Stimulated activated CD8-positive, alpha-beta memory T cell treated with anti-CD3 and anti-CD28 coated beads, Interleukin-7, amount 100 ng/mL, for 4 hours (primary cell): ENCODE measurements around the gene ADAMTS13.
"Not testable (repeated sequence)": the region's sequence is repeated elsewhere in the genome, so short reads cannot be mapped to it uniquely, and the experiment has no call there.

Experiments used
- DNase-seq, 2 donors: peaks; one replicate each; pipeline ENCODE4 v3.0.0-alpha.2; 2020; ENCODE audit warnings: low read depth in 2 of 2

The ADAMTS13 gene

GRCh38 chr9:133421615-133422542 lies at the start of gene ADAMTS13:
Gene ADAMTS13, plus strand, starts transcription at chr9:133422367. Its CDS starts 77 bp downstream, at chr9:133422444.
- DNase-seq = peak; percentile 2 to 9

DNA sequence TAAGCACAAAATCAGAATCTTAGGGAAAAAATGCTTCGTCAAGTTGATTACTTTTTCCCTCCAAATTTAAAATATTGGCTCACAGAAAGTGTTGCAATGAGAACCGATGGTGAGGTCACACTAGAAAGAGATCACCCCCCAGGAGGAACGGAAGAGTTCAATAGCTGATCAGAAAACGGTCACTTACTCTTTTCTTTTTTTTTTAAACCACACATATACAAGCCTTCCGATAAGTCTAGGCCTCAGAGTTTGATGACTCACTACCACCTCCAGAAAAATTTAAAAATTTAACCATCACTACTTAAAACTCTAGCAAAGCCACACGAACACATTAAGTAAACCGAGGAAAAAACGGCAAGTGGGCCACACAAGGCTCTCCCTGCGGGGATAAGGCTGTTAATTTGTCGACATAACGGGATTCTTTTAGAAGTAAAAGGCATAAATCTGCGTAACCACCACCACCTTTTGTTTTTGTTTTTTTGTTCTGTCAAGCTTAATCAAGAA lies 47.5 kb upstream of the ADAMTS13 start:
- DNase-seq = no peak

- no peak for DNase-seq
Measured at GRCh38 chr9:133375116-133375723, 46.9 kb upstream of the ADAMTS13 start.

GRCh38 chr9:133375724-133376654 lies 46.2 kb upstream of the ADAMTS13 start, which contains the start of the genes STKLD1 and SURF4:
Gene STKLD1, plus strand, starts transcription at chr9:133376366. Its CDS starts 108 bp downstream, at chr9:133376474.
Gene SURF4, minus strand, starts transcription at chr9:133376060. Its CDS starts 91 bp downstream, at chr9:133375969.
- DNase-seq = peak; percentile 83 to 92

- DNase-seq = not testable (repeated sequence)
Measured at GRCh38 chr9:133377280-133377679, 44.9 kb upstream of the ADAMTS13 start.

- no peak for DNase-seq
Measured at GRCh38 chr9:133377721-133378216, 44.4 kb upstream of the ADAMTS13 start.

DNA sequence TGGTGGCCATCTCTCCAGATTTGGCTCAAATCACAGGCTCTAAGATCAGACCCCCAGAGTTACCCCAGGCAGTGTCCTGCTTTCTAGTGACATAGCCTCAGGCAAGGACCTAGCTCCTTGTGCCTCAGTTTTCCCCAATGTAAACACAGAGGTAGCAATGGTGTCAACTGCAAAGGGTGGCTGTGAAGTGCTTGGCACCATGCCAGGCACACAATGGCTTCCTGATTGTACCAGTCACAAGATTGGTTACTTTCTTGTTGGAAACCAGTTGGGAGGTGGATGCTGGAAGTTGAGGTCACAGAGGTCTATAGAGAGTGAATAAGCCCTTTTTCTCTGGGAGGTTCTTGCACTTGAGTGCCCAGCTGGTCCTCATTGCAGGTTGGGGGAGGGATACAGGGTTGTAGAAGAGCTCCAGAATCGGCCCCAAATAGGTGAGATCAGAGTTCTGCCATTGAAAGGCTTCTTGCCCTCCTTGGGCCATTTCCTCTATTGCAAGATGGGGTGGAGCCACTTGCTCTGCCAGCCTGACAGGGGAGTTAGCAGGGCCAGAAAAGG lies 43.7 kb upstream of the ADAMTS13 start:
- no peak for DNase-seq

GRCh38 chr9:133379153-133380086 lies 42.7 kb upstream of the ADAMTS13 start:
- no peak for DNase-seq

DNA sequence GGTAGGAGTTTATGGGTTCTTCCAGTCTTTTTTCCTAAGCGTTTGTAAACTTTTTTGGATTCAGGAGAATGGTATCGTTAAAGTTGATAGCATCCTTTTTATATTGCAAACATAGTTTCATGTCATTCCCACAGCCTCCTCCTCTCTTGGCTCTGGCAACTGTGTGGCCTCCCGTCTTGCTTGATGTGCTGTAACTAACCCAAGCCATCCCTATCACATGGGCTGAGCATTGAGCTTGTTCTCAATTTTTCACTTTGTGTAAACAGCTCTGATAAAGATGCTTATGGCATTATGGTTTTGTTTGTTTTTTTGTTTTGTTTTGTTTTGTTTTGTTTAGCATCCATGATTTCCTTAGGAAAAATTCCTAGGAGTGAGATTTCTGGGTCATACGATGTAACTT lies 41.4 kb upstream of the ADAMTS13 start:
- DNase-seq = no peak

DNA sequence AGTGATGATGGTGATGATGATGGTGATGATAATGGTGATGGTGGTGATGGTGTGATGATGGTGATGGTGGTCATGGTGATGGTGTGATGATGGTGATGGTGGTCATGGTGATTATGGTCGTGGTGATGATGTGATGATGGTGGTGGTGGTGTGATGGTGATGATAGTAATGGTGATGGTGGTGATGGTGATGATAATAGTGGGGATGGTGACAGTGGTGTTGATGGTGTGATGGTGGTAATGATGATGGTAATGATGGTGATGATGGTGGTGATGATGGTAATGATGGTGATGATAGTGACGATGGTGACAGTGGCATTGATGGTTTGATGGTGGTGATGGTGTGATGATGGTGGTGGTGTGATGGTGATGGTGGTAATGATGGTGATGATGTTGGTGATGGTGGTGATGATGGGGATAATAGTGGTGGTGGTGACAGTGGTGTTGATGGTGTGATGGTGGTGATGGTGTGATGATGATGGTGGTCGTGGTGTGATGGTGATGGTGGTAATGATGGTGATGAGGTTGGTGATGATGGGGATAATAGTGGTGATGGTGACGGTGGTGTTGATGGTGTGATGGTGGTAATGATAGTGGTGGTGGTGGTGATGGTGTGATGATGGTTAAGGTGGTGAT lies 39.5 kb upstream of the ADAMTS13 start:
- no peak for DNase-seq

- DNase-seq = no peak
Measured at GRCh38 chr9:133383438-133383837, 38.7 kb upstream of the ADAMTS13 start.

DNA sequence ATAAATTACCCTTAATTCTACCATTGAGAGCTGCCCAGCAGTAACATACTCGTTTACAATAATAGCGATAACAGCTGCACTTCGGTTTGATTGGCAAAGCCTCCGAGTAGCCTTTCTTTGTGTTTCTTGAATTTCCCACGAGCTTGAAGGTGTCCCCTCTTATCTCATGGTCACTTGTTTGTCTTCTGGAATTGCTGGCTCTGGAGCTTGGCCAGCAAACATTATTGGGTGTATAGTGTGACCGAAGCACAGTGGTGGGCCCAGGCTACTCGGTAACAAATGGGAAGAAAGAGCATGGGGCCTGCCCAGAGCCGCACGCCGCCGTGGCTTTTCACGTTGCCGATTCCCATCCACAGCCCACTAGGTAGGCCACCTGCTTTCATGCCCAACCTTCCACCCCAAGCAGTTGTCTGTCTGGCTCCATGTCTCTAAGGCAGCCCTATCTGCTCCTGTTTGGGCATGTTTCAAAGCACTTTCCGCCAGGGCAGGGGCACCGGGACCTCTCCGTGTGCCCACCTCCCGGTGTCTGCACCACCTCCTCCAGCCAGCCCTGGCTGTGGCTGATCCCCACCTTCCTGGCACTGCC lies 37.3 kb upstream of the ADAMTS13 start:
- no peak for DNase-seq

GRCh38 chr9:133385452-133385851 lies 36.7 kb upstream of the ADAMTS13 start:
- DNase-seq = no peak

DNA sequence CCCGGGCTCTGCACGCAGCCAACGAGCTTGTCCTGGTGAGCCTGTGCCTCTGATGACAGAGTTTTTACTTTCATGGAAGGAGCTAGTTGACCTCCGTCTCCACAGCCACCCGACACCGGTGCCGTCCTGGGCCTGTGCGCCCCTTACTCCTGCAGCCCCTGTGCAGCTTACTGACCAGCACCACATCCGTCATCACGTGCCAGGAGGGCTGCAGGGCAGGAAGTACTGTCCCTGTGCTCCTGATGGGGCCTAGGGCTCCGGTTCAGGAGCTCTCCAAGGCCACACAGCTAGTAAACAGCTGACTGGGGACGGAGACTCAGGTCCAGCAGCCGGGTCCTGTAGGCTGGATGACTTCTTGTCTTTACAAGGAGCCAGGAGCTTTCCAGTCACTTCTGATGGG lies 35.8 kb upstream of the ADAMTS13 start:
- DNase-seq = no peak

- no peak for DNase-seq
Measured at GRCh38 chr9:133387680-133388079, 34.5 kb upstream of the ADAMTS13 start.

- no peak for DNase-seq
Measured at GRCh38 chr9:133389025-133389557, 33.1 kb upstream of the ADAMTS13 start.

- DNase-seq = no peak
Measured at GRCh38 chr9:133389562-133389961, 32.6 kb upstream of the ADAMTS13 start.

- no peak for DNase-seq
Measured at GRCh38 chr9:133390713-133391112, 31.5 kb upstream of the ADAMTS13 start.

DNA sequence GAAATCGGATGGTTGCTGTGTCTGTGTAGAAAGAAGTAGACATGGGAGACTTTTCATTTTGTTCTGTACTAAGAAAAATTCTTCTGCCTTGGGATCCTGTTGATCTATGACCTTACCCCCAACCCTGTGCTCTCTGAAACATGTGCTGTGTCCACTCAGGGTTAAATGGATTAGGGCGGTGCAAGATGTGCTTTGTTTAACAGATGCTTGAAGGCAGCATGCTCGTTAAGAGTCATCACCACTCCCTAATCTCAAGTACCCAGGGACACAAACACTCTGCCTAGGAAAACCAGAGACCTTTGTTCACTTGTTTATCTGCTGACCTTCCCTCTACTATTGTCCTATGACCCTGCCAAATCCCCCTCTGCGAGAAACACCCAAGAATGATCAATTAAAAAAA lies 30.7 kb upstream of the ADAMTS13 start:
- not testable (repeated sequence) for DNase-seq
